ENCODE results near the gene ZNF189.

GRCh38 chr9:101438523-101438922 lies 39.9 kb downstream of the ZNF189 start:
- TF ChIP-seq CTCF (IDR thresholded peaks at IDR 0.05; ENCODE audit: insufficient read depth, low read length), result no peak
- no peak for TF ChIP-seq POLR2AphosphoS5 (IDR thresholded peaks at IDR 0.05; ENCODE audit: low read depth)
